ENCODE measurements around the gene CPA2.

GRCh38 chr7:130263130-130263529, 3.5 kb upstream of the CPA2 start:
- no peak for TF ChIP-seq CTCF (IDR thresholded peaks at IDR 0.05)
- no peak for TF ChIP-seq POLR2A (IDR thresholded peaks at IDR 0.05)
- TF ChIP-seq EP300 (IDR thresholded peaks at IDR 0.05) = no peak

Measured in tibial nerve (tissue), 4 donors.